Stimulated activated CD4-positive, alpha-beta T cell treated with anti-CD3 and anti-CD28 coated beads, Interleukin-15, amount 100 ng/mL, for 24 hours (primary cell): ENCODE data around the gene GNG10.
"Not testable (repeated sequence)": the region's sequence is repeated elsewhere in the genome, so short reads cannot be mapped to it uniquely, and the experiment has no call there.

Experiments used
- DNase-seq: peaks from one replicate; pipeline ENCODE4 v3.0.0-alpha.2; 2020

GNG10 gene

GRCh38 chr9:111661150-111661801 is at the start of gene GNG10:
Gene GNG10, plus strand, starts transcription at chr9:111661605. Its CDS starts 30 bp downstream, at chr9:111661635.
- DNase-seq, result peak; percentile 78

- DNase-seq, result no peak
These were observed 47.9 kb upstream of the GNG10 start for GRCh38 chr9:111613436-111614040.

GRCh38 chr9:111615928-111616327 is 45.5 kb upstream of the GNG10 start:
- no peak for DNase-seq

- DNase-seq, result not testable (repeated sequence)
These were observed 44.1 kb upstream of the GNG10 start for GRCh38 chr9:111617349-111617748.

- peak; percentile 58 for DNase-seq
These were observed 39.4 kb upstream of the GNG10 start for GRCh38 chr9:111621895-111622480.

- DNase-seq, result no peak
These were observed 38.8 kb upstream of the GNG10 start for GRCh38 chr9:111622626-111623025.

- no peak for DNase-seq
These were observed 34.0 kb upstream of the GNG10 start for GRCh38 chr9:111627260-111627963.

GRCh38 chr9:111628411-111628810 is 33.0 kb upstream of the GNG10 start:
- DNase-seq, result no peak

- DNase-seq, result peak; percentile 10
These were observed 31.0 kb upstream of the GNG10 start for GRCh38 chr9:111630182-111630963.

GRCh38 chr9:111630964-111631213 is 30.5 kb upstream of the GNG10 start:
- DNase-seq, result no peak

- DNase-seq, result peak; percentile 96
These were observed 30.0 kb upstream of the GNG10 start, which contains the start of gene DNAJC25 for GRCh38 chr9:111631214-111631971. Gene DNAJC25, plus strand, starts transcription at chr9:111631334. Its CDS starts 74 bp downstream, at chr9:111631408.

GRCh38 chr9:111632060-111632459 is 29.3 kb upstream of the GNG10 start:
- no peak for DNase-seq

GRCh38 chr9:111632695-111633388 is 28.6 kb upstream of the GNG10 start:
- DNase-seq, result no peak

GRCh38 chr9:111633389-111633736 is 28.0 kb upstream of the GNG10 start:
- no peak for DNase-seq

GRCh38 chr9:111634860-111635259 is 26.5 kb upstream of the GNG10 start:
- no peak for DNase-seq

- DNase-seq, result no peak
These were observed 23.9 kb upstream of the GNG10 start for GRCh38 chr9:111637421-111637950.

GRCh38 chr9:111644195-111644772 is 17.1 kb upstream of the GNG10 start:
- DNase-seq, result no peak

GRCh38 chr9:111645806-111646205 is 15.6 kb upstream of the GNG10 start:
- DNase-seq, result no peak

GRCh38 chr9:111646417-111646816 is 15.0 kb upstream of the GNG10 start:
- no peak for DNase-seq

GRCh38 chr9:111648066-111648465 is 13.3 kb upstream of the GNG10 start:
- no peak for DNase-seq

GRCh38 chr9:111649016-111649415 is 12.4 kb upstream of the GNG10 start:
- DNase-seq, result no peak
